ENCODE data around the gene CDKL4.
"Not testable (repeated sequence)": the region's sequence is repeated elsewhere in the genome, so short reads cannot be mapped to it uniquely, and the experiment has no call there.

Gene CDKL4

DNA sequence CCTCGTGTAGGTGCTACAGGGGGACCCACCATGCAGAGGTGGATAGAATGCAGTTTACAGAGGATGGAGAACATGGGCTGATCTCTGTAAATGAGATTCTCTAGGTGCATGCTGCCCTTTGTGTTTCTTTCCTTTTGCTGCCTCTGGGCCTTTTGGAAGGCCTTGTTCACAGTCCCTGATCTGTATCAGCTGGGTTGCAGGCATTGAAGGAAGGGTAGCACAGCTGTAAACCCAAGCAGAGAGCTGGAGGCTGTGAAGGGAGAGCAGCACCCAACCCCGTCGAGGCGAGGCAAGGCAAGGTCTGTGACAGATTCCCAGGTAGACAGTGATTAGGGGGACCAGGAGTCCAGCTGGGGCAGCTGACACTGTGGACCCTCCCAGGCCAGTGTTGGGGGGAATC lies 66.8 kb downstream of the CDKL4 start:
- DNase-seq, result no peak

DNA sequence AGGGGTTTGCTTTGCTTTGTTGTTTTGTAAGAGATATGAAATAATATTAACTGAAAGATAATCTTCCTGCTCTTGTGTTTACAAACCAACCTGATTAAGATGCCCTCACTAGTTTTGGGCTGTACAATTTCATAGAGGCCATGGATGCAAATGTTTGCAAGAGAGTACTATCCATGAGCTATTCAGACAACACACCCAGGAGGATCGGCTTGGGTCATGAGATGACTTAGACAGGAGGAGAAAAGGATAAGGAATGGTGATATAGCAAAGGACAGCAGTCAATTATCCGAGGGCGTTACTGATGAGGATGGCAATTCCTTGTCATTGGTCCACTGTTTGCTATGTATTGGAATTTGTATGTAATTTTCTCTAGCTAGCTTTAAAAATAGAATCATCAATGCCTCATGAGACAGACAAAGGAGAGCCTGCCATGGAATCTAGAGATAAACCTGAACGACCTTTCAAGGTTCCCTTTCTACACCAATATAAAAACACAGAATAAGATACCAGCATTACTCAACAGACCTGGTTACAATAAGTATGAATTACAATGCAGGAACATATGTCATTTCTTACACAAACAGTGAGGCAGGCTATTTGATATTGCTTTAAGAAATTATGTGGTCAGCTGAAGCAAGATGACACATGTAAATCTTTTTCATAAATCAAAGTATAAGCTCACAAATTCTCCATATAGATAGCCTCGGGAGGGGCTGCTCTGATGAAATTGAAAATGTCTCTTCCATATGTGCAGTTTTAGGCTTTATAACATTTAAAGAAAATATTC lies 68.6 kb downstream of the CDKL4 start:
- DNase-seq, result no peak

DNA sequence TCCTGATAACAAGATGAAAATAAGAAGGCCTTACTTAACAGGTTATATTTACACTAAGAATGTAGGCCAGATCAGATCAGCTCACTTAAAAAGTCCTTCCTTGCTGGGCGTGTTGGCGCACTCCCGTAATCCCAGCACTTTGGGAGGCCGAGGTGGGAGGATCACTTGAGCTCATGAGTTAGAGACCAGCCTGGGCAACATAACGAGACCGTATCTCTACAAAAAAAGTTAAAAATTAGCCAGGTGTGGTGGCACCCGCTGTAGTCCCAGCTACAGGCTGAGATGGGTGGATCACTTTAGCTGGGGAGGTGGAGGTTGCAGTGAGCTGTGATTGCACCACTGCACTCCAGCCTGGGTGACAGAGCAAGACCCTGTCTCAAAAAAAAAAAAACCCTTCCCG lies 69.7 kb downstream of the CDKL4 start:
- no peak for DNase-seq

DNA sequence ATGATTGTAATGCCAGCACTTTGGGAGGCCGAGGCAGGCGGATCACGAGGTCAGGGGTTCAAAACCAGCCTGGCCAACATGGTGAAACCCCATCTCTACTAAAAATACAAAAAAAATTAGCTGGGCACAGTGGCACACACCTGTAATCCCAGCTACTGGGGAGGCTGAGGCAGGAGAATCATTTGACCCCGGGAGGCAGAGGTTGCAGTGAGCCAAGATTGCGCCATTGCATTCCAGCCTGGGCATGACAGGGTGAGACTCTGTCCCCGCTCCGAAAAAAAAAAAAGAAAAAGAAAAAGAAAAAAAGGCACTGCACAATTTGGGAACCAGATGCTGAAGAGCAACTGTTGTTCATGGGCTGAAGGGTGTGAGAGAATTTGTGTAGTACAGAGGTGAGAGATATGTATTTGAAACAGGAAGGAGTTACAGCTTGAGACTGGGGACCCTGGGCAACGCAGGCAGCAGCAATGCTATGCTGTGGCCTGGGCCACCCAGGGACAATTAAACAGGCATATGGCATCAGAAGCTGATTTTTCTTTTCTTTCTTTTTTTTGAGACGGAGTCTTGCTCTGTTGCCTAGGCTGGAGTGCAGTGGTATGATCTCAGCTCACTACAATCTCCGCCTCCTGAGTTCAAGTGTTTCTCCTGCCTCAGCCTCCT lies 71.6 kb downstream of the CDKL4 start:
- DNase-seq, result not testable (repeated sequence)

DNA sequence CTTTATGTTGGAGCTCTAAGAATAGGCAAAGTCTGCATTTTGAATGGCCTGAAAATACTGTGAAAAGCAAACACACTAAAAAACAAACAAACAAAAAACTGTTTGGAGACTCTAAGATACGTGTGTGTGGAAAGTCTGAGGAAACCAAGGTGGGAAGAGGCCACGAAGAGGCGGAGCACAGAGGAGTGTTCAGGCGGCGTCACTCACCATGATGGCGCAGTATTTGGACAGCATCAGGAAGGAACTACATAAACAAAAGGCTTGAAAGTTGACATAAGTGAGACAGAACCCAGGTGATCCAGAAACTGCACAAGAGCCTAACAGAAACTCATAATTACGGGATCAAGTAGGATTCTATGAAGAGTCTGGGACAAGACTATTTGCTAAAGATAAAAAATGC lies 72.1 kb downstream of the CDKL4 start:
- DNase-seq, result no peak

DNA sequence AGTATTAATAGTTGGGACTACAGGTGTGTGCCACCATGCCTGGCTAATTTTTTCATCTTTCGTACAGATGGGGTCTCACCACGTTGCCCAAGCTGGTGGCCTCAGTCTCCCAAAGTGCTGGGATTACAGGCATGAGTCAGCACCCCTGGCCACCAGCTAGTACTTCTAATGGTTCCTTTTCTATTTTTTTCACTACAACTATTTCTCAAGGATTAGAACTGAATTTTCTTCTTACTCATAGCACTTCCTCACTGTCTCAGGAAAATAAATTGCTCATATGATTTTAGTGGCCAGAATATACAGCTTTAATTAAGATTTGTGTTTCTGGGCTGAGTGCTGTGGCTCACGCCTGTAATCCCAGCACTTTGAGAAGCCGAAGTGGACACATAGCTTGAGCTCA lies 79.7 kb downstream of the CDKL4 start:
- DNase-seq, result no peak

DNA sequence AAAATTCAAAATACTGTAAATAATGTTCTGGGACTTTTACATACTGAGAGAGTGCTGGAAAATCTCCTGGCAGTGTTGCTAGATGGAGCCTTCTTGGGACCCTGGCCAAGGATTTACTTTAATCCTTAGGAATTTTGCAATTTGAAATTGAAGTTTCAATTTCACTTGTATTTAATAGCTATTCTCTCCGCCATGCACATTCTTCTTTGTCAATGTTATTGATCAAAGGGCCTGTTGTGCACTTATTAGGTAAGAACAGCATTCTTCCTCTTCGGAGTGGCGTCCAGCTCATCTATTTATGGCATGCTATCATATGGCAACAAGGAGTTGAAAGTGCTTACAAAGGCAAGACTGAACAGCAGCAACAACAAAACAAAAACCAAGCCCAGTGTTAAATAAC lies 82.8 kb downstream of the CDKL4 start:
- no peak for DNase-seq

DNA sequence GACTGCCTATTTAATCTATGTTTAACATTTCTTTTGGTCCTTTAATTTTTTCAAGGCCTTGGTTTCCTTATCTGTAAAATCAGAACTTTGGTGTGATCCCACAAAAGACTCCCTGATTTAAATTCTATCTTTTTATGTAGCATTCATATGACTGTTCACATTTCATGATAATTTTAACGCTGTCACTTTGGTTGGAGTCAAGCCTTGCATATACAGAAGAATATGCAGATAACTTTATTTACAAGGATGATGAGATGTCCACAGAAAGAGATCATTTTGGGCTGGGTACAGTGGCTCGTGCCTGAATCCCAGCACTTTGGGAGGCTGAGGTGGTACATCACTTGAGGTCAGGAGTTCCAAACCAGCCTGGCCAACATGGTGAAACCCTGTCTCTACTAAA lies 84.5 kb downstream of the CDKL4 start:
- no peak for DNase-seq

DNA sequence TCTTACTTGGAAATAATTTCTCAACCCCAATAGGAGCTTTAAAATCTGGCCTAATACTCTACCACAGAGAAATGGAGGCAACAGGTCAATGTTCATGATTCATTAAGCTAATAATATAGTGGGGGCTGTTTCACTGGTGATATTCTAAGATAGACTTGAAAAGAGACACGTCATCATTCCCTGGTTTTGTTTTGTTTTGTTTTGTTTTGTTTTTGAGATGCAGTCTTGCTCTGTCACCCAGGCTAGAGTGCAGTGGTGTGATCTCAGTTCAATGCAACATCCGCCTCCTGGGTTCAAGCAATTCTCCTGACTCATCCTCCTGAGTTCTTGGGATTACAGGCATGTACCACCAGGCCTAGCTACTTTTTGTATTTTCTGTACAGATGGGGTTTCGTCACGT lies 85.4 kb downstream of the CDKL4 start:
- no peak for DNase-seq

DNA sequence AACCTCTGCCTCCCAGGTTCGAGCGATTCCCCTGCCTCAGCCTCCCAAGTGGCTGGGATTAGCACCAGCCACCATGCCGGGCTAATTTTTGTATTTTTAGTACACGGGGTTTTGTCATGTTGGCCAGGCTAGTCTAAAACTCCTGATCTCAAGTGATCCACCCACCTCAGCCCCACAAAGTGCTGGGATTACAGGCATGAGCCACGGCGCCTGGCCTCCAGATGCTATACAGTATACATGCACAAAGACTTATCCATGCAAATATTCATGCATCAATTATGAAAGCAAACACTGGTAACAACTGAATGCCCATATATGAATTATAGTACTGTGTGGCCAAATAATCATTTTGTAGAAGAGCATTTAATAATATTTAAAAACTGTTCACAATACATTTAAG lies 86.9 kb downstream of the CDKL4 start:
- DNase-seq, result no peak

DNA sequence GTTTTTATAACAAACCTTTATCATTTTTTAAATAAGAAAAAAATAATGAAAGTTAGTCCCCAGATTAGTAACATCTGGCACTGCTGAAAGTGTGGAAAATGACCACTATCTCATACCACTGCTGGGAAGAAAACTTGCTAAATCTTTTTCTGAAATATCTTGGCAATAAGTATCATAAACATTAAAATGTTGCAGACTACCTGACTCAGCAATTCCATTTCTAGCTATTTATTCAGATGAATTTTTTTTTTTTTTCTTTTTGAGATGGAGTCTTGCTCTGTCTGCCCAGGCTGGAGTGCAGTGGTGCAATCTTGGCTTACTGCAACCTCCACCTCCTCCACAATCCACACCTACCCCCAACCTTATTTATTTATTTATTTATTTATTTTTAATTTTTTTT lies 87.7 kb downstream of the CDKL4 start:
- no peak for DNase-seq

DNA sequence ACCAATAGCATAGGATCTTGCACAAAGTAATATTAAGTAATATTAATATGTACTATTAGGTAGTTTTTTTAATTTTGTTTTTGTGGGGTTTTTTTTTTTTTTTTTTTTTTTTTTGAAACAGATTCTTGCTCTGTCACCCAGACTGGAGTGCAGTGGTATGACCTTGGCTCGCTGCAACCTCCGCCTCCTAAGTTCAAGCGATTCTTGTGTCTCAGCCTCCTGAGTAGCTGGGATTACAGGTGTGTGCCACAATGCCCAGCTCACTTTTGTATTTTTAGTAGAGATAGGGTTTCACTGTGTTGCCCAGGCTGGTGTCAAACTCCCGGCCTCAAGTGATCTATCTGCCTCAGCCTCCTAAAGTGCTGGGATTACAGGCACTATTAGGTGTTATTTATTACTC lies 88.2 kb downstream of the CDKL4 start:
- DNase-seq, result not testable (repeated sequence)

DNA sequence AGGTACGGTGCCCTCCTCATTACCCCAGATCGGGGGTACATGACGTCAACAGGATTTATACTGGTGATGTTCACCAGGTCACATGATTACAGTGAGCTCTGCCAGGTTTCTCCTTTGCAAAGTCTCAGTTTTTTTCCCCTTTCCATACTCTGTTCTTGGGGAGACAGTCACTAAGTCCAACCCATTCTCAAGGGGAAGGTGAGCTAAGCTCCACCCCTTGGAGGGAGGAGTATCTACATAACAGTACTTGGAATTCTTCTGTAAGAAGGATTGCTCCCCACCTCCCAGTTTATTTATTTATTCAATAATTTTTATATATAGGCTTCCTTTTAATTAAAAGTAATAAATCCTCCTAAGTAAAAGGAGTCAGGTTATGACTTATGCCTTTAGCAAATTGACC lies 88.8 kb downstream of the CDKL4 start:
- no peak for DNase-seq

DNA sequence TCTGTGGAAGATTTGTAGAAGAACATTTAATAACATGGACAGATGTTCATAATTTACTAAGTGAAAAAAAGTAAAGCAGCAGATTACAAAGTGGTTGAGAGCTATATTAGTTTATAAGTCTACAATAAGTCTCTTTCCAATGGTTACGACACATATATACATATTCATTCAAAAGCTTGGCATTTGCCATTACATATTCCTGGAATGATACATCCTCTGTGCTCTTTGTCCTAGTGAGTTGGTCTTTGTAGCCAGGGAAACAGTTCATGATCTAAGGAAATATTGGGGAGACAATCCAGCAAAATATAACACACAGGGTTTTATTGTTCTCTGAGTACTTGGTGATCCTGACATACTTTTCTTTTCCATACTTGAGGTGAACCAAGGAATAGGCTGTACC lies 90.5 kb downstream of the CDKL4 start:
- no peak for DNase-seq

DNA sequence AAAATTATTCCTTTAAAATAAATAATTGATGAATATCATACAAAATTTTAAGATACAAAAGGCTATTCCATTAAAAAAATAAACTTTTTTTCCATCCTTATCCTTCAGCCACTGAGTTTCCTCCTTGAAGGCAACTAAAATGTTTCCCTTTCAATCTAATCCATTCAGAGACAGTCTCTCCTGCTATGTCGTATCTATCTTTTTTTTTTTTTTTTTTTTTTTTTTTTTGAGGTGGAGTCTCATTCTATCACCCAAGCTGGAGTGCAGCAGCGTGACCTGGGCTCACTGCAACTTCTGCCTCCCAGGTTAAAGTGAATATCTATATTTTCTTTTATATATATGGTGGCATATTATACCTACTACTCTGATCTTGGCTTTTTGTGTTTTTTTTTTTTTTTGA lies 91.3 kb downstream of the CDKL4 start:
- DNase-seq, result no peak

DNA sequence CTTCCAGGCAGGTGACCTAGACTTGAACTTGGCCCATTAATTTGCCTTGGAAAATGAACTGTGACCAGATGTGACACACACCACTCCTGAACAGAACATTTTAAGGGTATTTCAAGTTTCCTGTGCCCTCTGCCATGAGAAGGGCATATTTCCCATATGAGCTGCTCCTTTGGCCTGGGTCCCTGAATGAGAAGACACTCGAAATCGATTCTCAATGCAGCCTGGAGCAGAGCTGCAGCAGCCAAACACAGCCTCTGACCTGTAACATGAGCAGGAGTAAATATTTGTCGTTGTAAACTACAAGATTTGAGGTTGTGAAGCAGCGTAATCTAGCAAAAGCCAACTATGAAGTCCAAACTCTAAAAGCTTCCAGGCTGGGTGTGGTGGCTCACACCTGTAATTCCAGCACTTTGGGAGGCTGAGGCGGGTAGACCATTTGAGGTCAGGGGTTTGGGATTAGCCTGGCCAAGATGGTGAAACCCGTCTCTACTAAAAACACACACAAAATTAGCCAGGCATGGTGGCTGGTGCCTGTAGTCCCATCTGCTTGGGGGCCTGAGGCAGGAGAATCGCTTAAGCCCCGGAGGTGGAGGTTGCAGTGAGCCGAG lies 92.8 kb downstream of the CDKL4 start:
- no peak for DNase-seq

DNA sequence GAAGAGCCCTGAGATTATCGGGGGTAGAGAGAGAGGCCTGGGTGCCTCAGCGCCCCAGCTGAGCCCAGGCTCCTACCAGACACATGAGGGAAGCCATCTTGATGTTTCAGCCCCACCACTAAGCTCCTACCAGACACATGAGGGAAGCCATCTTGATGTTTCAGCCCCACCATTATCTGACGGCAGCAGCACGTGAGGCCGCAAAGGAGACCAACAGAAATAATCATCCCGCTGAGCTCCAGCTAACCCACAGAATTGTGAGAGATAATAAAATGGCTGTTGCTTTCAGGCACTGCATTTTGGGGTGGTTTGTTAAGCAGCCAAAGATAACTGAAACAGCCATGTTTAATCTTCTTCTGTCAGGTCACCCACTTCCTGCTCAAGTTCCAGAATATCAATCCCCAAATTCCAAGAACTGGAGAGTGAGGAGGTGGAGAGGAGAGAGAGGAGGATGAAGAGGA lies 93.6 kb downstream of the CDKL4 start:
- DNase-seq, result no peak

DNA sequence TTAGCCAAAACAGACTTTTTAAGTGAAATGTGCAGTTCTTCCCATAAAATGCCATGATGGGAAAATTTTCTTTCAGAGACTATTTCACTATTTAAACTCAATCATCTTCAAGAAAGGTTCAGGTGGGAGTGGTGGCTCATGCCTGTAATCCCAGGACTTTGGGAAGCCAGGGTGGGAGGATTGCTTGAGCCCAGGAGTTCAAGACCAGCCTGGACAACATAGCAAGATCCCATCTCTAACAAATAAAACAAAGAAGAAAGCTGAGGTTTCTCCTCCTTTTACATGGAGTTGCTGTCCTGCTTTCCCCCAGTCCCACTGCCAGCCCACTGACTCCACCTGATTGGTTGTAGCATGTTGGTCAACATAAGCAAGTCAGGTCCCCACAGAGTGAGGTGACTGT lies 97.1 kb downstream of the CDKL4 start:
- no peak for DNase-seq

DNA sequence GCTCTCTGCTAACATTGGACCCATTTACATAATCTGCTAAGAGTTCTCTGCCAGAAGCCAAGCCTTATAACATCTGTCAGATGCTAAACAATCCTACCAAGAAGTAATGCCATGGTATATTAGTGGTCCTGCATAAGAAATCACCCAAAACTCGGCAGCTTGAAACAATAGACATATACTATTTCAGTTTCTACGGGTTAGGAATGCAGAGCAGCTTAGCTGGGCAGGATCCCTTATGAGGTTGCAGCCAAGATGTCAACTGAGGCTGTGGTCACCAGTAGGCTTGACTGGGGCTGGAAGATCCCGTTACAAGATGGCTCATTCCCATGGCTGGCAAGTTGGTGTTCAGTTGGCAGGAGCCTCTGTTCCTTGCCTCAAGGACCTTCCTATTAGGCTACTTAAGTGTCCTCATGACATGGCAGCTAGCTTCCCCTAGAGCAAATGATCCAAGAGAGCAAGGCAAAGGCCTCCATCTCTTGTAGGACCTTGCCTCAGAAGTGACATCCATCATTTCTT lies 97.8 kb downstream of the CDKL4 start:
- no peak for DNase-seq

DNA sequence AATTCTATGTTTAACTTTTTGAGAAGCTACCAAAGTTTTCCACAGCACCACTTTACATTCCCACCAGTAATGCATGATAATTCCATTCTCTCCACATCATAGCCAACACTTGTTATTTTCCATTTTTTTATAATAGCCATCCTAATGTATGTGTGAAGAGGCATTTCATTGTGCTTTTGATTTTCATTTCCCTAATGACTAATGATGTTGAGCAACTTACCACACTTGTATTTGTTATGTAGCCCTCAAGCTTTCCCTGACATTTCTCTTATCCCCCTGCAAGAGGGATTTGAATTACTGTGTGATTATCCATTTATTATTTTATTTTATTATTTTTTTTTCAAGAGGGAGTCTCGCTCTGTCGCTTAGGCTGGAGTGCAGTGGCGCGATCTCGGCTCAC lies 99.4 kb downstream of the CDKL4 start:
- no peak for DNase-seq

DNA sequence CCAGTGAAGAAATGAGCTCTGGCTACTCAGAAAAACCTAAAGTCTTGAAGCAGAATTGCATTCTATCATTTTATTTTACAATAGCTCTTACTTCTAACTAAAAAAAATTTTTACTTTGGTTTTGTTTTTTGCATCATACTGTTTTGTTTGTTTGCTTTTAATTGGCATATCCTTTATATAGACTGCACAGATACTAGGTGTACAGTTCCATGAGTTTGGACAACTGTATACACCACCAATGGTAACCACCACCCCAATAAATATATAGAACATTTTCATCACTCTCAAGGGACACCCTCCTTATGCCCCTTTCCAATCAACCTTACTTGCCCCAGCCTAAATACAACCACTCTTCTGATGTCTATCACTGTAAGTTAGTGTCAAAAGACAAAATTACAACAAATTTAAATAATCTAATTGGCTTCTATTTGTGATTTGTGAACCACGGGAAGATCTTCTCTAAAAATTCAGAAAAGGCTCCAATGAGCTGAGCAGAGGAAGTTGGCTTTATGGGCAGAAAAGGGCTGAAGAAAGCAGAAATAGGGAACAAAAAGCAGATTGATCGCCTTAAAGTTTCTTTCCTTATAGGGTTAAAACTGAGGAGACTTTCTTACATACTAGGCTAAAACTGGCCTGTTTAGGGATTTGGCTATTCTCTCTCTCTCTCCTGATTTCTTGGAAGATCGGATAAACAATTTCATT lies 100.7 kb downstream of the CDKL4 start:
- DNase-seq, result no peak

DNA sequence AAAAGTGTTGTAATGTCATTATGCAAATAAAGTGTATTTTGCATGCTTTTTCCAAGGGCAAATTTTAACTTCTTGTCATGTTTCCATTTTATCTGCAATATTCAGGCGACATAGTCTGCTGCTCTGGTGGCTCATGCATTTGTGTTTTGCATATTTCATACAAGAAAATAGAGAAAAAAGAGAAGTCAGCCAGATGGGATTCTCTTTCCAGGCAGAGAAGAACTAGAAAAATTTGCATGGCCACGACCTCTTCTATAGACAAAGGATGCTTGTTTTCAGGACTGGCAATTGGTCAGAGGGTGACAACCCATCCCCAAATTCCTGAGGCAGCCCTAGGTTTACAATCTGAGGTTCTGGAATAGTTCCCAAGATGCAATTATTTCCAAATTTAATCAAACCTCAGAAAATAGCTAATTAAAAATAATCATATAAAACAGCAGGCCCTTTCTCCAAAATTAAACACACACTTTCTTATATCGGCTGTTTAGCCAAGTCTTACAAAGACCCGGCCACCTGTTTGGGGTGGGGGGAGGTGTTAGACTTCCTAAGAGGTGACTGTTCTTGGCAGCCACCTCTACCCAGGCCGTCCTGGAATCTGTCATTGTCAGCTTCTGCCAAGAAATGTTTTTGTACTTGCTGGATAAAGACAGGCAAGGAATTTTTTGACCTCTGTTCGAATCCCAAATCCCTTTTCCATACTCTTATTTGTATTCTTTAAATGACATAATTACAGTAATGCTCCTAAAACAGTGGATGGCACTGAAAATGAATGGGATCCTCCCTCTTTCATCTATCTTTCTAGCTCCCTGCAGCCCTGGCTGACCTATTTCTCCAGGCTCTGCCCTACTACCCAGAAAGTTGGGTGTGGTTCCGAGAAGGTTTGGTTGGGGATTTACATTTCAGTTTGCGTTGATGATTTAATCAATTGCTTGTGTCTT lies 102.2 kb downstream of the CDKL4 start:
- DNase-seq, result no peak

All from DMS153 (cell line).